SK-MEL-5 (cell line): Measurements from ENCODE around the gene EFCAB11. TPM values are rescaled to one million over a fixed set of nuclear protein-coding genes. Genes with fewer than 3 reads are reported as not detected.
"Not testable (repeated sequence)": the region's sequence is repeated elsewhere in the genome, so short reads cannot be mapped to it uniquely, and the experiment has no call there.

ENCODE experiments used
- DNase-seq: peaks from one replicate; pipeline ENCODE4 v3.0.0-alpha.2; 2016; ENCODE audit warnings: low read depth, low spot score
- in situ Hi-C: cut with HindIII; loops from 2 replicates; pipeline ENCODE4 v1.10.0; 2016; ENCODE audit warnings: low sequenced_read_pairs, high pct_unique_total_duplicates, low pct_unique_long_range_greater_than_20kb
- total RNA-seq: library from RNA; depleted of rRNA; stranded (reverse); fragments of >200 nt; shearing (Covaris generic); gene quantifications from 2 replicates; pipeline ENCODE4 v1.2.3, GENCODE V29; 2014

Gene EFCAB11
- total RNA-seq, 1 experiment from 2014 or later = 6.1 TPM

DNA sequence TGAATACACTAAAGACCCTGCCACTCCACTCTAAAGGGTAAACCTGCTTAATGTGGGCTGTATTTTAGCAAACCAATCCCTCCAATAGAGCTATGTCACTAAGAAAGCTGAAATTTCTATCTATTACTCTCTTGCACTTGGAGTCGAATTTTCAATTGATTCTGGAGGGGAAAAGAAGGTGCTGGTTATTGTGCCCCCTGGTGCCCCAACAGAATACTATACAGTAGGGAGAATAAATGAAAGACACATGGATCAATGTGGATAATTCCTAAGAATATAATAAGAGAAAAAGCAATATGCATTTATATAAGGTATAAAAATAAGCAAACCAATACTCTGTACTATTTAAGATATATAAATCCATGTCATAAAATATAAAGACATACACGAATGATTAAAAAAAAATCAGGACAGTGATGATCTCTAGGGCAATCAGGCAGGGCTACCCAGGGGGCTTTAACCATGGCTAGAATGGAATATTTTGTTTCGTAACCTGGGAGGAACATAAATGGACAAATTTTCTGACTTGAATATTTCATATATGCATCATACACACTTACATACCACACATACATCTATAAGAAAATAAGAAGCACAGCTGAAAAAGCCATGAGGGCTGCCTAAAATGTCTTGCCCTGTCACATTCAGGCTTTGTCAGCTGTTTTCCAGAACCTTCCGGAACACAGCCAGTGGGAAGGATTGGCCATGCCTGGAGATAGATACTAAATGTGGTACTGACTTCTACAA, 54.4 kb downstream of the EFCAB11 start:
- in situ Hi-C loops = no loop called here
- DNase-seq = peak; percentile 27

DNA sequence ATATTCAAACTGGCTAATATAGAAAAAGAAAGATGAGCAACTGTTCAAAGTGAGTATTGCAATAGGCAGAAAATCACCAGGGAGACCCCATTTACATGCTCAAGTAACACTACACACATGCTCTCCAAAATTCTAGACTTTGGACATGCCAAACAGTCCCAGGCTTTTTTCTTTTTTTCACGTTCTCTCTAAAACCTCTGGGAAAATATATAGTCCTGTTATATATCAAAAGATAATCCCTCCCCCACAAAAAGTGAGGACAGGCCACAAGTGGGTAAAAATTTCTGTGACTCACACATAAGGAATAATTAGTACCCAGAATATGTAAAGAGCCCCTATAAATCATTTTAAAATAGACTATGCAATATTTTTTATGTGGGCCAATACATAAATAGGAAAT, 55.2 kb downstream of the EFCAB11 start:
- no peak for DNase-seq
- in situ Hi-C loops = no loop called here

DNA sequence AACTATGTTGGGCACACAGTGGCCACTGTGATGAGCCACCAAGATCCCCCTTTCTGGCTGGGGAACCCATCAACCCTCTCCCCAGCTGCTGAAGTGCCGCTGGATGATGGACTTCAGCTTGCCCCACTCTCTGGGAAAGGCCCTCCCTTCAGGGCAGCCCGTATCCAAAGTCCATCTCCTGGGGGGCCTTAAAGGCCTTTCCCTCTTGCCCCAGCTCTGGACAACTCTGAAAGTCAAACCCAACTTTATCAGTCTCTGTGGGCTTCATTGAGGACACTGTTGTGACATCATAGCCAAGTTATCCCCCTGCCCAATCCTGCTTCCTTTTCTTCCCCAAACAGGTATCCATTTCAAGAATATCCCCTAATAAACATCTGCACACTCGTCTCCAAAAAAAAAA, 61.1 kb downstream of the EFCAB11 start:
- in situ Hi-C loops = not testable (repeated sequence)

DNA sequence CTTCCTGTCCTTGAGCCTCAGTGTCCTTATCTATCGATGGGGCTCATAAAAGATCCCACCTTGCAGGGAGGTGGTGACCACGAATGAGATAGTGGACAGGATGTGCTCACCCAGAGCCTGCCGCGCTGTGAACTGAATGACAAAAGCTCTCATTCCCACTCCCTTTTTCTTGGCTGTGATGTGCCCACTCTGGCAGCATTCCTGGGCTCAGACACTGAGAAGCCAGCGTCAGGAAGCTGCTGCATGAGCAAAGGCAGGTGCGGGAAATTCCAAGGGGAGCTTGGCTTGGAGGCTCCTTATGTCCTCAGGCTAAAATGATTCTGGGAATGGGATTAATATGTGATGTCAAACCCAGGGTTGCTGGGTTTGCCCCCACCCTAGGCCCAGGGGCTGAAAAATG, 61.6 kb downstream of the EFCAB11 start:
- DNase-seq = no peak
- in situ Hi-C loops = no loop called here

More for the DNA sequence above, 61.1 kb downstream of the EFCAB11 start:
- not testable (repeated sequence) for DNase-seq

DNA sequence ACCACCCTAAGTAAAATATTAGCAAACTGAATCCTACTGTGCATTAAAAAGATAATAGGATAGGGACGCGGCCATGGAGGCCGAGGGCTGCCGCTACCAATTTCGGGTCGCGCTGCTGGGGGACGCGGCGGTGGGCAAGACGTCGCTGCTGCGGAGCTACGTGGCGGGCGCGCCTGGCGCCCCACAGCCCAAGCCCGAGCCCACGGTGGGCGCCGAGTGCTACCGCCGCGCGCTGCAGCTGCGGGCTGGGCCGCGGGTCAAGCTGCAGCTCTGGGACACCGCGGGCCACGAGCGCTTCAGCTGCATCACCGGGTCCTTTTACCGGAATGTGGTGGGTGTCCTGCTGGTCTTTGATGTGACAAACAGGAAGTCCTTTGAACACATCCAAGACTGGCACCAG, 62.8 kb downstream of the EFCAB11 start:
- in situ Hi-C loops, DNase-seq: not testable (repeated sequence)

DNA sequence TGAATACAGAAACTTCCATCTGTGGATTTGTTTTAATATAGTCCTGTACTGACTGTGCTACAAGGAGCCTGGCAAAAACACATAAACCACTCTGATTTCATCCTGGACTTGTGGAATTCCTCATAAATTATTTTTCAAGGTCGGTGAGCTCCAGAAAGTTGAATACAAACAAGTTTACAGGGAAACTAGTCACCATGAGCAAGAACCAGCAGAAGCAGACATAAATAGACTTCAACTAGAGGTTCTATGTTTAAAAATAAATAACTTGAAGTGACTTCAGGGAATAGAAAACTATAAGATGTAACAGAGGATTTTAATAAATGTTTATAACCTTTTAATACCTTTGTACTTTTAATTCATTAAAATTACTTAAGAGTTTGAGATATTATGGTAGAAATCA, 63.5 kb downstream of the EFCAB11 start:
- in situ Hi-C loops = no loop called here
- DNase-seq = no peak

DNA sequence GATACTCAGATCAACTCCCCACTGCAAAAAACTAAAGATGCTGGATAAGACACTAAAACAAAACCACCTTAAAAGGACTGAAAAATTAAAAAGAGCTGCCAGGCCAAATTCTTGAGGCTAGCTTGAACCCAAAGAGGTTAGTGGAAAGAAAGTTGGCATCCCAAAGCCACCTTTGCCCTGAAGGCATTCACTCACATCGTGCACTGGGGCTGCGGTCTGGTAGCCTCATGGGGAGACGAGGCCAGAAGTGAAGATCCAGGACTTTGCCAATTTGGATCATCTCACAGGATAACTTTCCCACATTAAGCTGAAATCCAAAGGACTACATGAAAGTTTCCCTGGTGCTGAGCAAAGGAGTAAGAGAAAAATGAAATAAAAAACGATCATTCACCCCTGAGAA, 63.9 kb downstream of the EFCAB11 start:
- no peak for DNase-seq
- in situ Hi-C loops = no loop called here

DNA sequence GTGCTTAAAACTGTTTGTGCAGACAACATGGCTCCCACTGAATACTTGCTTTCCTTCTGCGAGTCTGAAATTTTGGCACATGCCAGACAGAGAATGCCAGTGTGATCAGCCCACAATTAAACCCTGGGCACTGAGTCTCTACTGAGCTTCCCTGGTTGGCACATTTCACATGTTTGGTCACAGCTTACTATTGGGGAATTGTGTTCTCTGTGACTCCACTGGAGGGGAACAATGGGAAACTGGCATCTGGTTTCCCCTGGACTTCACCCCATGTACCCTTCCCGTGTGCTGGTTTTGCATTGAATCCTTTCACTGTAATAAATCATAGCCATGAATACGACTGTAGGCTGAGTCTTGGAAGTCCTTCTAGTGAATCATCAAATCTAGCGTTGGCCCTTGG, 64.9 kb downstream of the EFCAB11 start:
- no peak for DNase-seq
- in situ Hi-C loops = no loop called here

DNA sequence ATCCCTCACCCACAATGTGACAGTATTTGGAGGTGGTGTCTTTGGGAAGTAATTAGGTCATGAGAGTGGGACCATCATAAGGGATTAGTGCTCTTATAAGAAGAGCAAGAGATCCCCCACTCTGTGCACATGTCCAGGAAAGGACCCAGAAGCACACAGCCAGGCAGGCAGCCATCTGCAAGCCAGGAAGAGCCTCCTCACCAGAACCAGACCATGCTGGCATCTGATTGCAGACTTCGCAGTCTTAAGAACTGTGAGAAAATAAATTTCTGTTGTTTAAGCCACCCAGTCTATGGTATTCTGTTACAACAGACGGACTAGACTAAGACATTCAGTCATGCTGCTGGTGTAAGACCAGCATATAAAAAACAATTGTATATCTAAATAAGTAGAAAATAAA, 69.8 kb downstream of the EFCAB11 start:
- in situ Hi-C loops = no loop called here
- no peak for DNase-seq

DNA sequence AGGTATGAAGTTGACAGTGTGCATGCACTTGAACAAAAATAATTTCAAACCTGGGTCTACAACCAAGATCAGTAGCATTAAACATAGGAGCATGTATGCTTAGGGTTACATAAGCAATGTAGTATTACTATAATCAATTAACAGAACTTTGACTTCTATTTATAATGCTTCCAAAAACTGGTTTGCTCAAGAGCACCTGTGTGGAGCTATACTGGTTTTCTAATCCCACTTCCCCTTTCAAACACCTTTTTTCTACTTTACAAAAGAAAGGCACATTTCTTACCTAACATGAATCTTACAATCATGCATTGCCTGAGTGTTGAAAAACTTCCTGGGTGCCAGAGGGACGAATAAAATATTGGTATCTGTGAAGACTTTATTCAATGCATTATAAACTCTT, 72.7 kb downstream of the EFCAB11 start:
- no peak for DNase-seq

DNA sequence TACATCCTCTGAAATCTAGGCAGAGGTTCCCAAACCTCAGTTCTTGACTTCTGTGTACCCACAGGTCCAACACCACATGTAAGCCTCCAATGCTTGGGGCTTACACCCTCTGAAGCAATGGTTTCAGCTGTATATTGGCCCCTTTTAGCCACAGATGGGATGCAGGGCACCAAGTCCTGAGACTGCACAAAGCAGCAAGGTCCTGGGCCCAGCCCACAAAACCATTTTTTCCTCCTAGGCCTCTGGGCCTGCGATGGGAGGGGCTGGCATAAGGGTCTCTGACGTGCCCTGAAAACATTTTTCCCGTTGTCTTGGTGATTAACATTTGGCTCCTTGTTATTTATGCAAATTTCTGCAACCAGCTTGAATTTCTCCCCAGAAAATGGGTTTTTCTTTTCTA, 80.4 kb downstream of the EFCAB11 start:
- in situ Hi-C loops, DNase-seq: not testable (repeated sequence)

More for the DNA sequence above, 72.7 kb downstream of the EFCAB11 start:
- in situ Hi-C loops = no loop called here

DNA sequence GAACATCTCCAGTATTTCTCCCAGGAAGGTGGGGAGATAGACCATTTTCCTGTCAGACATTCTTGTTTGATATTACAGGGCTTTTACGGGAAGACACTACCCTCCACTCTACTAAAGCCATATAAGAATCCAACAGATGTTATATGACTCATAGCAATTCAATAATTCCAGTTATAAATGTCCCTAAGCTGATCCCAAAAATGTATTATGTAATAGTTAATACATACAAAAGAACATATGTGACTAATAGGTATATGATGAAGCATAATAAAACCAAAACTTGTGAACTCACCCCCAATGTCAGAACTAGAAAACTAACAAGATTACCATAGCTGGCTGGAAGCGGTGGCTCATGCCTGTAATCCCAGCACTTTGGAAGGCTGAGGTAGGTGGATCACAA, 84.2 kb downstream of the EFCAB11 start:
- DNase-seq = no peak
- in situ Hi-C loops = no loop called here

DNA sequence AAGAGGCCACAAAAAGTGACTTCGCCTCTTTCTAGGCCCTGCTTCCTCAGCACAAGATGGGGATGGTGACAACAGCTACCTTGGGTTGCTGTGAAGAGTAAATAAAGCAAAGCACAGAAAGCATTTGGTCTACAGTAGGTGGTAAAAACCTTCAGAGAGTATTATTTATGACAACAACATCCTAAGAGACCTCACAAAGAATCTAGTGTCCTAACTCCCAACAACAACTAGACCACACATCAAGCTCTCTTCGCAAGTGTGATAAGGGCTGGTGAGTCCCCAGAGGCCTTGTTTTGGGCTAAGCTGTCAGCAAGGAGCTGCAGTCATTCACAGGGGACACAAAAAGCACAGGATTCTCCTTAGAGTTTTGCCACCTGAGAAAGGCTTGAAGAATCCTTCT, 84.9 kb downstream of the EFCAB11 start:
- DNase-seq = no peak
- in situ Hi-C loops = no loop called here

DNA sequence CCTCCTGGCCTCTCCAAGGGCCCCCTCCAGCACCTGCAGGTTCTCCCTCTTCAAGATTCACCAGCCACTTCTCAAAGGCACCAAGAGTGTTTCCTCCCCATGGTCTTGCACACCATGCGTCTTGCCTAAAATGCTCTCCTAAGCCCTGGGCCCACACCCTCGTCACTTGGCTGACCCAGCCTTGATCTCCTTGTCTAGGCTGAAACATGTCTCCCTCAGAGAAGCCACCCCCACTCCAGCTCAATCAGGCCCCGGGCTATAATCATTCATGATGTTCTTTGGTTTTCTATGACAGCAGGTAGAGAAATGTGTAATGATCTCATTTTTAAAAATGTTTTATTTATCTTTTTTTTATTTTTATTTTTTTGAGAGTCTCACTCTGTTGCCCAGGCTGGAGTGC, 88.1 kb downstream of the EFCAB11 start:
- DNase-seq = no peak

DNA sequence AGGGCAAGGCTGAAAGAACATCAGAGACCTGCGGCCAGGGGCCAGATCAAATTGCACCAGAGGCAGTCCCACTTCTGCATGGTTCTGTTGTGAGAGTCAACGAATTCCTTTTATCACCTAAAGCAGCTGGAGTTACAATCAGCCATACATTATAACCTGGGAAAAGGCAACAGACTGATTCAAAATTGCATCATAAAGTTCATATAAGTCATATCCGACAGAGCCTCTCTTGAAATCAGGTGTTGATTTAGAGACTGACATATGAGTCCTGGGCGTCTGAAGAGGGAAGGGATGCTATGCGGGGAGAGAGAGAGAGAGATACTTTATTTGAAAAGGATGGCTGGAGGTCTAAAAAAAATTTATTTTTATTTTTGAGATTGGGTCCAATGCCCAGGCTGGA, 89.4 kb downstream of the EFCAB11 start:
- DNase-seq = no peak
- in situ Hi-C loops = no loop called here

More for the DNA sequence above, 88.1 kb downstream of the EFCAB11 start:
- in situ Hi-C loops = no loop called here

DNA sequence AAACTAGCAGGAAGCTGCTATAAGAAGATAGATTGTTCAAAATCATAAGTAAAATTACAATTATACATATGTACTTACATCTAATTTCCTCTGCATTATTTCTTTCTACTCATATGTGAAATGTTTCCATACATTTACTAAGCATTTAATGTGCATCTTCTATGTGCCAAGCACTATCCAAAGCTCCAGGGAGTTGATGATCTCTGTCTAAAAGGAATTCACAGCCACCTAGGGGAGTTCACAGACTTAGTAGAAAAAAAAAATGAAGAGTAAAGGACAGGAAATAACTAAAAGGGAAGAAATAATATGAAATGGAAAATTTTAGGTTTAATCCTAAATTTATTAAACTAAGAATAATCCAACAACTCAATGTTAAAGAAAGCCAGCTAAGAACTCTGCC, 91.7 kb downstream of the EFCAB11 start:
- in situ Hi-C loops = no loop called here
- DNase-seq = no peak

DNA sequence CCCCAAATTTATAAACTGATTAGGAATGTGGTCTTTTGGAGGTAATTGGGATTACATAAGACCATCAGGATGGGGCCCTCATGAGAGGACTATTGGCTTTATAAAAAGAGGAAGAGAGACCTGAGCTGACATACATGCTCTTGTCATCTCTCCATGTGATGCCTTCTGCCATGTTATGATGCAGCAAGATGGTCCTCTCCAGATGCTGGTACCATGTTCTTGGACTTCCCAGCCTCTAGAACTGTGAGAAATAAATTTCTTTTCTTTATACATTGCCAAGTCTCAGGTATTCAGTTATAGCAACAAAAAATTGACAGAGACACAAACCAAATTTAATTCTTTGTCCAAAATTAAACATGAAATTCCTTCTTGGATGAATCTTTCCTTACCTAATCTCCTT, 92.9 kb downstream of the EFCAB11 start:
- in situ Hi-C loops = no loop called here
- no peak for DNase-seq

DNA sequence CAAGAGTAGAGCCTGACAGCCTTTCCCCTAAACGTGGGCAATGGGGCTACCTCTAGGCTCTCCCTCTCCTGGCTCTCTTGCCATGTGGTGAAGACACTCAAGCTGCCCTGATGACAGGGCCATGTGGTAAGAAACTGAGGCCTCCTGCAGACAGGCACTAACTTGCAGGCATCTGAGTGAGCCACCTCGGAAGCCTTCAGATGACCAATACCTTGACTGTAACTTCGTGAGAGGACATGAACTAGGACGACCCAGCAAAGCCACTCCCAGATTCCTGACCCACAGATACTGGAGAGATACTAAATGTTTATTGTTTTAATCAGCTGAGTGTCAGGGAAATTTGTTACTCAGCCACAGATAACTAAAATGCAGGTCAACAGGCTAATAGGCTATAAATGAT, 96.4 kb downstream of the EFCAB11 start:
- no peak for DNase-seq
- in situ Hi-C loops = no loop called here

DNA sequence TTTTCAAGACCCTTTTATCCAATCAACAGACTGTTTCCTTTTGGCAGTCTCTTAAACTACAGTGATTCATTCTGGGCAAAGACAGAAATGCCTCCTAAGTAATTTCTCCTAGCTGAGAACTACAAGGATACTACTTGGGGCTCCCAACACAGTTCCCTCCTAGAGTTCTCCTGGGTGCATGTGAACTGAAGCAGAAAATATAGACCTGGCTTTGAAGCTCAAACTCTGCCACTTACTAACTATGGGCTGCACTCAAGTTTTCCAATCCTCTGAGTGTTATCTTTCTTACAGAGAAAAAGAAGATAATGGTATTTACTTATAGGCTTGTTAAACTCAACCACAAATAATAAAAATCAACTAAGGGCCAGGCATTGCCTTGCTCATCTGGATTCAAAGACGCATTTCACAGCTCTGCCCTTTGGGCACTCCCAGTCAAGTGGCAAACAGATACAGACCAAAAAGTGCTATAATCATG, 97.6 kb downstream of the EFCAB11 start:
- in situ Hi-C loops = no loop called here
- no peak for DNase-seq
